ENCODE data around the gene TRIM24. TPM values are rescaled to one million over a fixed set of nuclear protein-coding genes. Genes with fewer than 3 reads are reported as not detected.

Gene TRIM24
- total and polyA plus RNA-seq, 8 donors: 22.4 to 81.2 (median 69.9) TPM

- DNase-seq: no peak
- intact Hi-C loops (cut with DNase I): no loop called here
- no peak overlapping the region for H3K27ac ChIP-seq
- no peaks in the 10 kb centered on the region for H3K27me3 ChIP-seq
- no peaks in the 10 kb centered on the region for H3K9me3 ChIP-seq
- no peak for TF ChIP-seq CTCF (IDR thresholded peaks at IDR 0.05)
- ATAC-seq: no peak
- H3K36me3 ChIP-seq: no peaks in the 10 kb centered on the region
- no peak overlapping the region for H3K4me3 ChIP-seq
- H3K4me1 ChIP-seq: peaks cover 0 to 5% of the 10 kb centered on the region in 2 donors
These were observed 167.3 kb downstream of the TRIM24 start for GRCh38 chr7:138627361-138627760.

GRCh38 chr7:138630059-138630610, 170.1 kb downstream of the TRIM24 start:
- Histone ChIP-seq H3K27ac (no peak overlapping the region), H3K4me1 (peaks cover 0 to 5% of the 10 kb centered on the region in 2 donors), H3K9me3 (no peaks in the 10 kb centered on the region), H3K27me3 (no peaks in the 10 kb centered on the region), H3K4me3 (no peak overlapping the region), H3K36me3 (no peaks in the 10 kb centered on the region)
- ATAC-seq (no peak), DNase-seq (no peak)
- intact Hi-C loops (cut with DNase I): no loop called here
- TF ChIP-seq CTCF (IDR thresholded peaks at IDR 0.05): no peak

GRCh38 chr7:138632384-138632783, 172.3 kb downstream of the TRIM24 start:
- no peak overlapping the region for H3K4me3 ChIP-seq
- no peaks in the 10 kb centered on the region for H3K27me3 ChIP-seq
- DNase-seq (no peak), ATAC-seq (no peak)
- H3K4me1 ChIP-seq: no peaks in the 10 kb centered on the region
- intact Hi-C loops (cut with DNase I): no loop called here
- H3K9me3 ChIP-seq: no peaks in the 10 kb centered on the region
- H3K36me3 ChIP-seq: no peaks in the 10 kb centered on the region
- no peak for TF ChIP-seq CTCF (IDR thresholded peaks at IDR 0.05)
- no peak overlapping the region for H3K27ac ChIP-seq

GRCh38 chr7:138632826-138633602, 173.0 kb downstream of the TRIM24 start:
- H3K4me1 ChIP-seq: no peaks in the 10 kb centered on the region
- H3K4me3 ChIP-seq: no peak overlapping the region
- no peak for DNase-seq
- no peak overlapping the region for H3K27ac ChIP-seq
- H3K36me3 ChIP-seq: no peaks in the 10 kb centered on the region
- no peaks in the 10 kb centered on the region for H3K27me3 ChIP-seq
- TF ChIP-seq CTCF (IDR thresholded peaks at IDR 0.05): no peak
- H3K9me3 ChIP-seq: no peaks in the 10 kb centered on the region
- intact Hi-C loops (cut with DNase I): no loop called here
- no peak for ATAC-seq

Other genes with a start within 250 kb of the TRIM24 start
- gene SVOPL, start 241.1 kb downstream of the TRIM24 start, total RNA-seq: under 1 TPM in 1 of 2 donors, not detected in 1; 0.26 TPM
- gene SVOPL, start 241.1 kb downstream of the TRIM24 start, polyA plus RNA-seq (ENCODE audit: insufficient read length in 6 of 6): 1 to 10 TPM; 1.9 to 3.8 (median 2.9) TPM

Measured in left lung (tissue), 10 donors.